Testis (tissue), 2 donors: ENCODE data around the gene RSAD1.

Source experiments
- POLR2A ChIP-seq: fragments of 450-650 bp; IDR thresholded peaks from one replicate; pipeline ENCODE4 v1.6.1; 2017; ENCODE audit warnings: antibody characterized with exemption, mild to moderate bottlenecking, moderate library complexity
- TF ChIP-seq, protein P1 (sequence below), 3 experiments: fragments of 450-650 bp in 2 of 3; fragments of 200-600 bp in 1 of 3; sonication (generic) in 1 of 3; IDR thresholded peaks; one replicate each; pipeline ENCODE4 v1.5.1; 2016 to 2019; ENCODE audit warnings: antibody characterized with exemption in 3 of 3, mild to moderate bottlenecking in 2 of 3, moderate library complexity in 1 of 3

DNA sequence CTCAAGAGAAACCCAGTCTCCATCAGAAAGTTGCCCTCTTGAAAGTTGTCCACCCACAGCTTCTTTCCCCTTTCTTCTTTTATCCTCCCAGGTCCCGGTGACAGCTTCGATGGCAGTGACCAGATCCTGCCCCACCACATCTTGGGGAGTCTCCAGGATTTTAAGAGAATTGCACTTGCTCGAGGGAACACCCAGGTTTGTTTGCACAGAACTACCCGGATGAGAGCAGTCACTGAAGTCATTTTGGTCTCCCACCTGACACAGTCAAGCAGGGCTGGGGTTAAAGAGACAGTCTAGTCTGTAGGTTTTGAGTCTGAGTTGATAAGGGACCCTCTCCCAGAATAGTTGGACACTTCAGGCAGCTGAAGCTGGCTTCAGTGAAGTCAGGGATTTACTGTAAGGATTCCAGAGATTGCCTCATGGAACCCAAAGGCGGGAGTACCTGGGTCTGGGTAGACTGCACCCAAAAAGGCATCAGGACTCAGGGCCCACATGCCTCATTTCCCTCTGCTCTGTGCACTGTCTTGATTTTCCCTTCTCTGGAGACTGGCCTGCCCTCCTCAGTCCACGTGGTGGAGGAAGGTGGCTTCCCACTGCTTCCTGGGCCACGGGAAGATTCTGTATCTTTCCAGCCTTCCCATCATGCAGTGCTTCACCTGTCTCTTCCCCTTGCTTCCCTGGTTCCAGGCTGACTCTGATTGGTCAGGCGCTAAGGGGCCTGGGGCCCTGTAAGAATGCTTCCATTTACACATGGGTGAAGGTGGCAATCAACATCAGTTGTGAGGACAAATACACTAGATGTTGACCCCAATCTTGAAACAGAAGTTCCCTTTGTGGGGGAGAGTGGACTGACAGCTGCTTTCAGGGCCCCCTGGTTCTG, 39.1 kb downstream of the RSAD1 start:
- TF ChIP-seq, protein P1, sequence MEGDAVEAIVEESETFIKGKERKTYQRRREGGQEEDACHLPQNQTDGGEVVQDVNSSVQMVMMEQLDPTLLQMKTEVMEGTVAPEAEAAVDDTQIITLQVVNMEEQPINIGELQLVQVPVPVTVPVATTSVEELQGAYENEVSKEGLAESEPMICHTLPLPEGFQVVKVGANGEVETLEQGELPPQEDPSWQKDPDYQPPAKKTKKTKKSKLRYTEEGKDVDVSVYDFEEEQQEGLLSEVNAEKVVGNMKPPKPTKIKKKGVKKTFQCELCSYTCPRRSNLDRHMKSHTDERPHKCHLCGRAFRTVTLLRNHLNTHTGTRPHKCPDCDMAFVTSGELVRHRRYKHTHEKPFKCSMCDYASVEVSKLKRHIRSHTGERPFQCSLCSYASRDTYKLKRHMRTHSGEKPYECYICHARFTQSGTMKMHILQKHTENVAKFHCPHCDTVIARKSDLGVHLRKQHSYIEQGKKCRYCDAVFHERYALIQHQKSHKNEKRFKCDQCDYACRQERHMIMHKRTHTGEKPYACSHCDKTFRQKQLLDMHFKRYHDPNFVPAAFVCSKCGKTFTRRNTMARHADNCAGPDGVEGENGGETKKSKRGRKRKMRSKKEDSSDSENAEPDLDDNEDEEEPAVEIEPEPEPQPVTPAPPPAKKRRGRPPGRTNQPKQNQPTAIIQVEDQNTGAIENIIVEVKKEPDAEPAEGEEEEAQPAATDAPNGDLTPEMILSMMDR (IDR thresholded peaks at IDR 0.05), result no peak
- TF ChIP-seq POLR2A, result no peak
